MM.1S (cell line): Measurements from ENCODE around the gene LPCAT1.

Experiments
- EZH2 ChIP-seq: fragments of 300-600 bp; sonication (generic); optimal IDR thresholded peaks from 2 replicates; pipeline ENCODE3; 2017; ENCODE audit warnings: low read depth, mild to moderate bottlenecking, antibody characterized with exemption, low read length, mixed read lengths
- TF ChIP-seq, protein P1 (sequence below): fragments of 300-600 bp; sonication (generic); IDR thresholded peaks from 2 replicates; pipeline ENCODE4 v1.5.1; 2016; ENCODE audit warnings: antibody characterized with exemption, low read length, mixed read lengths

GRCh38 chr5:1503241-1504068, 20.3 kb downstream of the LPCAT1 start:
- TF ChIP-seq, protein P1, sequence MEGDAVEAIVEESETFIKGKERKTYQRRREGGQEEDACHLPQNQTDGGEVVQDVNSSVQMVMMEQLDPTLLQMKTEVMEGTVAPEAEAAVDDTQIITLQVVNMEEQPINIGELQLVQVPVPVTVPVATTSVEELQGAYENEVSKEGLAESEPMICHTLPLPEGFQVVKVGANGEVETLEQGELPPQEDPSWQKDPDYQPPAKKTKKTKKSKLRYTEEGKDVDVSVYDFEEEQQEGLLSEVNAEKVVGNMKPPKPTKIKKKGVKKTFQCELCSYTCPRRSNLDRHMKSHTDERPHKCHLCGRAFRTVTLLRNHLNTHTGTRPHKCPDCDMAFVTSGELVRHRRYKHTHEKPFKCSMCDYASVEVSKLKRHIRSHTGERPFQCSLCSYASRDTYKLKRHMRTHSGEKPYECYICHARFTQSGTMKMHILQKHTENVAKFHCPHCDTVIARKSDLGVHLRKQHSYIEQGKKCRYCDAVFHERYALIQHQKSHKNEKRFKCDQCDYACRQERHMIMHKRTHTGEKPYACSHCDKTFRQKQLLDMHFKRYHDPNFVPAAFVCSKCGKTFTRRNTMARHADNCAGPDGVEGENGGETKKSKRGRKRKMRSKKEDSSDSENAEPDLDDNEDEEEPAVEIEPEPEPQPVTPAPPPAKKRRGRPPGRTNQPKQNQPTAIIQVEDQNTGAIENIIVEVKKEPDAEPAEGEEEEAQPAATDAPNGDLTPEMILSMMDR, result no peak
- TF ChIP-seq EZH2, result no peak
